Measurements from ENCODE around the gene SATB2.

The SATB2 gene

DNA sequence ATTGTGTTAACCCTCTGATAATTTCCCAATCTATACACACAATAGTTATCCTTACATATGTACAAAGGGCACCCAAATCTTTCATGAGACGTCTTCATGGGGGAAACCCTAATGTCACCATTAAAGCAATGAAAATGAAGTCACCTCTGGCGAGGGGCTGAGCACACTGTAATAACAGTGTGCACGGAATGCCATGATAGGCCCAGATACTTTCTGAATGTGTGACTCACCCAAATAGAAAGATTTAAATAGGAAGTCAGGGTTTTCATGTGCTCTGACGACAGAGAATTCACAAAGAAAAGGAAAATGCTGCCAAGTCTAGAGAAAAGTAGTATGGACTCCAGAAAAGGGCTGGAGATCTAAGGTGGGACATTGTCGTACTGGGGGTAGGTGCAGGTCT is 128.3 kb downstream of the SATB2 start:
- DNase-seq (ENCODE audit: insufficient read length, low spot score) (no peak), FAIRE-seq (no peak)
- TF ChIP-seq, protein P1, sequence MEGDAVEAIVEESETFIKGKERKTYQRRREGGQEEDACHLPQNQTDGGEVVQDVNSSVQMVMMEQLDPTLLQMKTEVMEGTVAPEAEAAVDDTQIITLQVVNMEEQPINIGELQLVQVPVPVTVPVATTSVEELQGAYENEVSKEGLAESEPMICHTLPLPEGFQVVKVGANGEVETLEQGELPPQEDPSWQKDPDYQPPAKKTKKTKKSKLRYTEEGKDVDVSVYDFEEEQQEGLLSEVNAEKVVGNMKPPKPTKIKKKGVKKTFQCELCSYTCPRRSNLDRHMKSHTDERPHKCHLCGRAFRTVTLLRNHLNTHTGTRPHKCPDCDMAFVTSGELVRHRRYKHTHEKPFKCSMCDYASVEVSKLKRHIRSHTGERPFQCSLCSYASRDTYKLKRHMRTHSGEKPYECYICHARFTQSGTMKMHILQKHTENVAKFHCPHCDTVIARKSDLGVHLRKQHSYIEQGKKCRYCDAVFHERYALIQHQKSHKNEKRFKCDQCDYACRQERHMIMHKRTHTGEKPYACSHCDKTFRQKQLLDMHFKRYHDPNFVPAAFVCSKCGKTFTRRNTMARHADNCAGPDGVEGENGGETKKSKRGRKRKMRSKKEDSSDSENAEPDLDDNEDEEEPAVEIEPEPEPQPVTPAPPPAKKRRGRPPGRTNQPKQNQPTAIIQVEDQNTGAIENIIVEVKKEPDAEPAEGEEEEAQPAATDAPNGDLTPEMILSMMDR (IDR thresholded peaks at IDR 0.05; ENCODE audit: insufficient read depth, missing control alignments): no peak

DNA sequence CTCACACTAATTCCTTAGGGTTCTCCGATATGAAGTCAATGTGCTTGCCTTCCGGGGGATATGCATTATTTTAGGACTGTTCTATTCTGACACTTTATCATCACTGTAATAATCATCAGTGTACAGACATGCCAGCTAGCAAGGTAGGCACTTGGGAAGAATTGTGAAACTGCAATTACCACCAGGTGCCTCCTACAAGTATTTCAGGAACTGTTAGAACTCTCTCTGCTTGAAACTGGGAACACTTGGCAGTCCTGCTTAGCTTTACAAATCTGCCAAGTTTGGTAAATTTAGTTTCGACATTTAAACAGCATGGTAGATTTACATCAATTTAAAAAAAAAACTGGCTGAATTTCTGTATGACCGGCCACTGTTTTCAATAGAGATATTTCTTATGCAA is 128.7 kb downstream of the SATB2 start:
- FAIRE-seq: no peak
- DNase-seq (ENCODE audit: insufficient read length, low spot score): no peak
- TF ChIP-seq, protein P1 (IDR thresholded peaks at IDR 0.05; ENCODE audit: insufficient read depth, missing control alignments): no peak

DNA sequence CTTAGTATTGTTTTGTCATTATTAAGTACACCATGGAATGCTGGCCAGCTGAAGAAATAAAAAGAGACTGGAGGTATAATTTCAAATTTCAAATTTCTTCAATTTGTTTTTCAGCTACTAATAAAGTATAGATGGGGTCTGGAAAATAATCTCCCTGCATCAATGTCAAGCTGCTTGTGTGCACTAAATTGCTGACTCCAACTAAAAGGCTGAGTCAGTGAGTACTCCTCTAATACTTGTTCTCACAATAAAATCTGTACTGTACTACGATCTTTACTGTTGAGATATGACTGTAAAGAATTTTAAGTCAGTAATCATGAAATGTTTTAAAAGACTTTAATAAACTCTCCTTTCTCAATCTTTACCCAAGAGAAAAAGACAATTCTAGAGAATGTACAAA is 131.9 kb downstream of the SATB2 start:
- TF ChIP-seq, protein P1 (IDR thresholded peaks at IDR 0.05; ENCODE audit: insufficient read depth, missing control alignments): no peak
- DNase-seq (ENCODE audit: insufficient read length, low spot score) (no peak), FAIRE-seq (no peak)

DNA sequence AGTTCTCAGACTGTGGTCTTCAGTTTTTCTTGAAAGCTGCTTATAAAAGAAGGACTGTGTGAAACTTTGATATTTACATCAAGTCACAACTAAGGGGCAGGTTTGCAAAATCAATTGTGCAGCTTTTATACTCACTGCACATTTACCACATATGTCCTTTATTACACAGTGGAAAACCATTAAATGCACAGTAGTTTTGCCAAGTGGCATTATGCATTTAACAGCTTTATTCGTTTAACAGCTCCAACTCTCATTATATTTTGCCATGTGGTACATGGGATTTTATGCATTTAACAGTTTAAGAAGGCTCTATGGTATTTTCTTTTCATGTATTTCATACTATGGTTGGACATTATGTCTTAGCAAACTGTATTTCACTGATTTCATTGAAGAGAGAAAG is 135.6 kb downstream of the SATB2 start:
- DNase-seq (ENCODE audit: insufficient read length, low spot score) (no peak), FAIRE-seq (peak; percentile 48)
- TF ChIP-seq, protein P1 (IDR thresholded peaks at IDR 0.05; ENCODE audit: insufficient read depth, missing control alignments): no peak

DNA sequence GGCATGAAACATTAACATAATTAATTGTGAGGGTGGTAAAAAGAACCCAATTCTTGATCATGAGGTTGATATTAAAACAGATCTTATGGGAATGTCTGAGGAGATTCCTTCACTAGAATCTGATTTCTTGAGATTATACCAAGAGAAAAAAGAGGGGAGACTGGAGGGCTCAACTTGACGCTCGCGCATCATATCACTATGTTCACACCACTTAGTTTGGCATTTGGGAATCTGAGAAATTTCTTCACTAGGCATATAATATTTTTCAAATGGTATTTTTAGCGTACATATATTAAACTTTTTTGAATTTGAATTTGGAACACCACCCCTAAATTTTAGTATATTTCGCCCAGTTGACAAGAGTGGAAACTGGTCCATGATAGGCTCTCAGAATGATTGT is 140.1 kb downstream of the SATB2 start:
- TF ChIP-seq, protein P1 (IDR thresholded peaks at IDR 0.05; ENCODE audit: insufficient read depth, missing control alignments): no peak
- DNase-seq (ENCODE audit: insufficient read length, low spot score) (no peak), FAIRE-seq (no peak)

DNA sequence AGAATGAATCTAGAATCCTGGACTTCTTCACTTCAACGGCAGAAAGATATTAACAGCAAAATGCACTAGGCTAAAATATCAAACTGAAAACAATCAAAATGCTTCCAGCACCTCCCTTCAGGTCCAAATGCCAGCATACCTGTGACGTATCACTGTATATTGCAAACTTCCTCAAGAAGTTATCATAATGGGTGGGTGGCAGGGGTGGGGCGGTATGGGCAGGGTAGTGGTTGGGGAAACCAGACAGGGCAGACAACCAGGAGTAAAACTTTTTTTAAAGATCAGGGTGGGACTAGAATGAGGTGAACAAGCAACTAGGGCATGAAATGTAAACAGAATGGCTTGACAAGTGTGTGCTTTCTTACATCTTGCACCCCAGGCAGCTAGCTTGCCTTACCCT is 140.9 kb downstream of the SATB2 start:
- DNase-seq (ENCODE audit: insufficient read length, low spot score) (no peak), FAIRE-seq (no peak)
- TF ChIP-seq, protein P1 (IDR thresholded peaks at IDR 0.05; ENCODE audit: insufficient read depth, missing control alignments): no peak

DNA sequence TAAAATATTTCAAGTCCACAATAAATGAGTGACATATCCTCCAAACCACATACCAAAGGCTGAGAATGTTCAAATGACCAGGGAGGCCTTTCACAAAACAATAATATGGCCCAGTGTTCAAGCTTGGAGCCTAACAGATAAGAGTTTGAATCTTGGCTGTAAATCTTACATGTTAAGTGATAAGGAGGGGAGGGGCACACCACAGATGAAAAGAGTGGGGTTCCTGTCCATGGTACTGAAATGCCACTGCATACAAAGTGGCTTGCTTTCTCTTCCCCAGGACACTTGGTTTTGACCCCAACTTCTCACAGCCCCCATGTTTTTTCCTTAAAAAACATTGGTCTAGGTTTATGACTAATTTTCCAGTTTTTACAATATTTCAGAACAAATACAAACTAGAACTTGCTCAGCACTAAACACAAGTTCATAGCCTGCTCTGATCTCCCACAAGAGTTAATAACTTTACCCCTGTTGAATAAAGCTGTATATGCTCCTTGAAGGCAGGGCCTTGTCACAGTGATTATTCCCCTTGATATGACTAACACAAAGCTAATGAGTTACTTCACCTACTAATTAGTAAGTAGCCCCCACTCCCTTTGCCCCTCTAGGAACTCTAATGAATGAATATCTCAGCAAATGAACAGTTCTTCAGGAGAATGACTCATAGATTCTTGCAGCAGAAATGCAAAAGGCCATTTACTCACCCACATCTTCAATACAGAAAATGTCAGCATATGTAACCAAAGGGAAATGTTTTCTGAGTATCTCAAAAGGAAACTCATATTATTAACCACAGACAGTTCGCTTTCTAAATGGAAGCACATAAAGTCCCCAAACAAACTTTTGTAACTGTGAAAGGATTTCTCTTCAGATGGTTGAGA is 142.2 kb downstream of the SATB2 start:
- TF ChIP-seq, protein P1 (IDR thresholded peaks at IDR 0.05; ENCODE audit: insufficient read depth, missing control alignments): no peak
- no peak for FAIRE-seq
- no peak for DNase-seq (ENCODE audit: insufficient read length, low spot score)

All from D721Med (cell line).